K562 (cell line): ENCODE measurements around the gene ADORA2B. TPM values are rescaled to one million over a fixed set of nuclear protein-coding genes. Genes with fewer than 3 reads are reported as not detected.

Experiments
- ATAC-seq: fragments of 200-7000 bp; cut with Tn5 transposase; 3 replicates; pipeline ENCODE4 v1.9.1; 2020; ENCODE audit warnings: moderate library complexity
- BruUV-seq: library from RNA; stranded (reverse); fragments of 400-500 nt; replicated peaks from 2 replicates; lab custom pipeline; 2021; lab: Mats Ljungman, UMichigan
- CTCF ChIA-PET: fragments of 300-600 bp; formaldehyde crosslinking; extraction: SDS; loops from one replicate; lab custom pipeline; 2021; ENCODE audit warnings: low intra/inter-chr PET ratio; lab: Yijun Ruan, JAX
- POLR2A ChIA-PET: fragments of 300-600, 350-650 bp; sonication (Branson Sonifier 250); formaldehyde crosslinking; extraction: SDS; loops from one replicate; lab custom pipeline; 2021; ENCODE audit warnings: antibody characterized with exemption, inconsistent platforms; lab: Yijun Ruan, JAX
- DNase-seq, 4 experiments: peaks; one replicate each; pipeline versions ENCODE4 v3.0.0 to v3.0.0-alpha.2; 2011 to 2018; ENCODE audit warnings: low spot score in 3 of 4, mixed read lengths in 3 of 4; ENCODE audit errors: extremely low read depth in 1 of 4
- FAIRE-seq: peaks from 2 replicates; lab custom pipeline; 2011; peaks lifted over from hg19 to GRCh38; lab: Jason Lieb, UNC
- H2AFZ ChIP-seq: 2 replicates; pipeline ENCODE4 v1.6.0; 2011; ENCODE audit warnings: low read depth, low read length, control low read depth, inconsistent platforms
- H3K27ac ChIP-seq: fragments of 200-600 bp; 3 replicates; pipeline ENCODE4 v1.8.0; 2011; ENCODE audit warnings: low read depth, mild to moderate bottlenecking, control low read depth, inconsistent platforms, low read length, moderate library complexity, mixed read lengths; ENCODE audit errors: extremely low read depth
- H3K27me3 ChIP-seq, 2 experiments: fragments of 300-600 bp in 1 of 2; 2 replicates in 1 of 2; 3 replicates in 1 of 2; pipeline versions ENCODE4 v1.6.0 to v1.8.0; 2011; ENCODE audit warnings: inconsistent platforms in 2 of 2, low read length in 2 of 2, mild to moderate bottlenecking in 1 of 2, mixed read lengths in 1 of 2, moderate library complexity in 1 of 2; ENCODE audit not compliant: control insufficient read depth in 2 of 2, insufficient read depth in 2 of 2
- H3K36me3 ChIP-seq: fragments of 300-600 bp; 3 replicates; pipeline ENCODE4 v1.8.0; 2011; ENCODE audit warnings: mild to moderate bottlenecking, low read length, inconsistent platforms; ENCODE audit not compliant: control insufficient read depth, insufficient read depth
- H3K4me1 ChIP-seq, 2 experiments: fragments of 200-600 bp in 1 of 2; replicated peaks in 1 of 2; 2 replicates in 1 of 2; 3 replicates in 1 of 2; pipeline versions ENCODE4 v1.5.1 to v1.8.0; 2011; ENCODE audit warnings: inconsistent platforms in 2 of 2, low read length in 2 of 2, mild to moderate bottlenecking in 1 of 2, mixed read lengths in 1 of 2, moderate library complexity in 1 of 2; ENCODE audit not compliant: control insufficient read depth in 2 of 2, insufficient read depth in 2 of 2
- H3K4me2 ChIP-seq: 2 replicates; pipeline ENCODE4 v1.6.1; 2011; ENCODE audit warnings: low read length, control low read depth, inconsistent platforms, mixed read lengths; ENCODE audit not compliant: insufficient read depth
- H3K4me3 ChIP-seq: fragments of 200-600 bp; sonication (generic), shearing (Covaris generic); 2 replicates; pipeline ENCODE4 v1.5.1; 2016; ENCODE audit warnings: control low read depth, inconsistent platforms
- H3K79me2 ChIP-seq: fragments of 200-600 bp; 3 replicates; pipeline ENCODE4 v1.8.0; 2011; ENCODE audit warnings: low read length, inconsistent platforms; ENCODE audit not compliant: control insufficient read depth, insufficient read depth
- H3K9ac ChIP-seq, 2 experiments: 2 replicates each; pipeline versions ENCODE4 v1.6.0 to v1.6.1; 2011; ENCODE audit warnings: low read depth in 2 of 2, low read length in 2 of 2, control low read depth in 1 of 2, inconsistent platforms in 1 of 2, mild to moderate bottlenecking in 1 of 2, mixed read lengths in 1 of 2; ENCODE audit not compliant: insufficient read depth in 1 of 2
- H3K9me1 ChIP-seq: one replicate; pipeline ENCODE4 v1.6.0; 2011; ENCODE audit warnings: inconsistent platforms, mild to moderate bottlenecking, low read length, moderate library complexity; ENCODE audit not compliant: control insufficient read depth, insufficient read depth
- H3K9me3 ChIP-seq: replicated peaks from 2 replicates; pipeline ENCODE4 v1.5.1; 2011; ENCODE audit warnings: low read depth, low read length, inconsistent platforms; ENCODE audit not compliant: control insufficient read depth, insufficient read depth
- H4K20me1 ChIP-seq: replicated peaks from 2 replicates; pipeline ENCODE4 v1.6.1; 2011; ENCODE audit warnings: low read length, inconsistent platforms, mixed read lengths; ENCODE audit not compliant: control insufficient read depth, insufficient read depth
- EHMT2 ChIP-seq: fragments of 450-650 bp; IDR thresholded peaks from 2 replicates; pipeline ENCODE4 v1.6.1; 2018; ENCODE audit warnings: antibody characterized with exemption
- ETV6 ChIP-seq, 3 experiments: fragments of 150-350 bp in 1 of 3; sonication (generic) in 1 of 3; formaldehyde crosslinking in 1 of 3; IDR thresholded peaks; 2 replicates each; pipeline versions ENCODE4 v1.6.1 to v1.8.0; 2014 to 2022; ENCODE audit warnings: borderline replicate concordance in 2 of 3, low read depth in 2 of 3, antibody characterized with exemption in 1 of 3, low read length in 1 of 3, mild to moderate bottlenecking in 1 of 3, missing genetic modification reagents in 1 of 3
- FOS ChIP-seq: IDR thresholded peaks from 3 replicates; pipeline ENCODE4 v1.6.1; 2011; ENCODE audit not compliant: insufficient read length; ENCODE audit errors: extremely low read depth
- HEY1 ChIP-seq: fragments of 250-450 bp; sonication (Bioruptor Pico); IDR thresholded peaks from 2 replicates; pipeline ENCODE4 v1.5.0; 2020; ENCODE audit warnings: mild to moderate bottlenecking, moderate library complexity, borderline replicate concordance
- ILF3 ChIP-seq: fragments of 450-650 bp; IDR thresholded peaks from 2 replicates; pipeline ENCODE4 v1.6.1; 2018; ENCODE audit warnings: antibody characterized with exemption, mild to moderate bottlenecking, moderate library complexity, borderline replicate concordance
- JUND ChIP-seq, 2 experiments: IDR thresholded peaks; 2 replicates in 1 of 2; 3 replicates in 1 of 2; pipeline ENCODE4 v1.6.1; 2011; ENCODE audit warnings: borderline replicate concordance in 2 of 2, low read depth in 2 of 2, low read length in 2 of 2, improper control_type of control experiment in 1 of 2, missing biosample characterization in 1 of 2, missing genetic modification characterization in 1 of 2, missing genetic modification reagents in 1 of 2
- MXI1 ChIP-seq: IDR thresholded peaks from 2 replicates; pipeline ENCODE4 v1.6.1; 2011; ENCODE audit warnings: low read depth, mild to moderate bottlenecking, improper control_type of control experiment, low read length
- NBN ChIP-seq: fragments of 450-650 bp; IDR thresholded peaks from 2 replicates; pipeline ENCODE4 v1.6.1; 2016; ENCODE audit warnings: low read depth, mild to moderate bottlenecking
- POLR2AphosphoS5 ChIP-seq: IDR thresholded peaks from 2 replicates; pipeline ENCODE4 v1.6.1; 2011; ENCODE audit warnings: mild to moderate bottlenecking, low read depth, low read length, moderate library complexity; ENCODE audit not compliant: control insufficient read depth, insufficient read depth
- RBM22 ChIP-seq: fragments of 200-400 bp; formaldehyde crosslinking; IDR thresholded peaks from 2 replicates; pipeline ENCODE4 v1.6.1; 2018; ENCODE audit warnings: low read length, low read depth; ENCODE audit not compliant: poor library complexity, severe bottlenecking
- RFX5 ChIP-seq: IDR thresholded peaks from 2 replicates; pipeline ENCODE4 v1.6.1; 2011; ENCODE audit warnings: low read depth, mild to moderate bottlenecking, improper control_type of control experiment, low read length
- SREBF1 ChIP-seq: fragments of 150-350 bp; IDR thresholded peaks from 2 replicates; pipeline ENCODE4 v1.6.1; 2014; ENCODE audit warnings: antibody characterized with exemption, low read depth, low read length, borderline replicate concordance
- SRSF7 ChIP-seq: fragments of 200-400 bp; formaldehyde crosslinking; optimal IDR thresholded peaks from 2 replicates; pipeline ENCODE3; 2017; ENCODE audit warnings: mild to moderate bottlenecking, low read depth, low read length
- TRIM28 ChIP-seq: fragments of 450-650 bp; IDR thresholded peaks from 2 replicates; pipeline ENCODE4 v1.6.1; 2017
- ZNF212 ChIP-seq: fragments of 450-650 bp; formaldehyde crosslinking; IDR thresholded peaks from 2 replicates; pipeline ENCODE4 v1.4.0; 2020; ENCODE audit warnings: mild to moderate bottlenecking
- ZNF764 ChIP-seq: fragments of 250-450 bp; sonication (Bioruptor Pico); IDR thresholded peaks from 2 replicates; pipeline ENCODE4 v1.4.0; 2020; ENCODE audit warnings: low read depth, mild to moderate bottlenecking, moderate library complexity
- WGBS: fragments of 100-300 bp; shearing (Covaris generic); methylation state at CpG from one replicate; pipeline ENCODE4 v1.1.6; 2016; ENCODE audit warnings: low coverage, mixed read lengths; ENCODE audit not compliant: insufficient coverage; ENCODE audit errors: missing lambda C conversion rate; 5-methylcytosine and 5-hydroxymethylcytosine counted together
- in situ Hi-C: fragments of 300-500 bp; cut with MboI; formaldehyde crosslinking; loops from 4 replicates; pipeline ENCODE4 v1.15.0; 2018; ENCODE audit warnings: inconsistent platforms, mixed read lengths
- intact Hi-C: fragments of 100-400 bp; cut with micrococcal nuclease; formaldehyde crosslinking; loops from 2 replicates; pipeline ENCODE4 v1.14.2; 2022
- polyA plus RNA-seq, 8 experiments: library from polyadenylated mRNA; depleted of rRNA in 4 of 8; stranded (reverse) in 5 of 8; unstranded in 3 of 8; fragments of >200 nt; fragmentation: Nextera tagmentation in 2 of 8; fragmentation: Illumina TruSeq in 1 of 8; extraction: Ambion mirVana in 2 of 8; extraction: Trizol in 1 of 8; gene quantifications; 2 replicates each; pipeline versions ENCODE4 v1.2.1 to v1.2.3, GENCODE V29; 2011 to 2014; ENCODE audit warnings: inconsistent platforms in 1 of 8, missing spikeins in 1 of 8
- total RNA-seq, 7 experiments: library from RNA; depleted of rRNA in 6 of 7; stranded (reverse); fragments of >200 nt in 6 of 7; fragmentation: Illumina TruSeq in 2 of 7; extraction: Trizol in 2 of 7; gene quantifications; 2 replicates each; pipeline versions ENCODE4 v1.2.1 to v1.2.3, GENCODE V29; 2011 to 2021; ENCODE audit warnings: low replicate concordance in 1 of 7
- TF ChIP-seq, protein P1 (sequence below): fragments of 200-400 bp; formaldehyde crosslinking; IDR thresholded peaks from 2 replicates; pipeline ENCODE4 v1.6.1; 2017; ENCODE audit warnings: mild to moderate bottlenecking, low read depth, low read length, moderate library complexity
- TF ChIP-seq, protein P2 (sequence below): IDR thresholded peaks from 2 replicates; pipeline ENCODE4 v1.6.1; 2014; ENCODE audit warnings: antibody characterized with exemption

Gene ADORA2B
- total and polyA plus RNA-seq, 9 of the 15 experiments (the other 6 are each of a cell fraction or from before 2014, with no cell fraction given) = 6.4 to 16.6 (median 10.5) TPM

- TF ChIP-seq, protein P1, sequence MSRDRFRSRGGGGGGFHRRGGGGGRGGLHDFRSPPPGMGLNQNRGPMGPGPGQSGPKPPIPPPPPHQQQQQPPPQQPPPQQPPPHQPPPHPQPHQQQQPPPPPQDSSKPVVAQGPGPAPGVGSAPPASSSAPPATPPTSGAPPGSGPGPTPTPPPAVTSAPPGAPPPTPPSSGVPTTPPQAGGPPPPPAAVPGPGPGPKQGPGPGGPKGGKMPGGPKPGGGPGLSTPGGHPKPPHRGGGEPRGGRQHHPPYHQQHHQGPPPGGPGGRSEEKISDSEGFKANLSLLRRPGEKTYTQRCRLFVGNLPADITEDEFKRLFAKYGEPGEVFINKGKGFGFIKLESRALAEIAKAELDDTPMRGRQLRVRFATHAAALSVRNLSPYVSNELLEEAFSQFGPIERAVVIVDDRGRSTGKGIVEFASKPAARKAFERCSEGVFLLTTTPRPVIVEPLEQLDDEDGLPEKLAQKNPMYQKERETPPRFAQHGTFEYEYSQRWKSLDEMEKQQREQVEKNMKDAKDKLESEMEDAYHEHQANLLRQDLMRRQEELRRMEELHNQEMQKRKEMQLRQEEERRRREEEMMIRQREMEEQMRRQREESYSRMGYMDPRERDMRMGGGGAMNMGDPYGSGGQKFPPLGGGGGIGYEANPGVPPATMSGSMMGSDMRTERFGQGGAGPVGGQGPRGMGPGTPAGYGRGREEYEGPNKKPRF = no peak
- TF ChIP-seq POLR2AphosphoS5 = no peak
- TF ChIP-seq EHMT2 = no peak
These were observed 32.4 kb upstream of the ADORA2B start (continued) for GRCh38 chr17:15912416-15912955.

GRCh38 chr17:15913826-15914225 is 31.1 kb upstream of the ADORA2B start:
- POLR2A ChIA-PET = interaction anchor here (0.6 to 1.4 kb wide), 2 partner anchors 31 to 1590 kb away, joined by 3 to 4 read pairs; partner anchors contain the start of gene ADORA2B
- no peak overlapping the region for H3K9ac ChIP-seq
- ATAC-seq = no peak
- no peak for TF ChIP-seq NBN
- TF ChIP-seq ZNF764 (CRISPR knock-in tag) = no peak
- TF ChIP-seq TRIM28 = no peak
- TF ChIP-seq SREBF1 = no peak
- no peak for TF ChIP-seq SRSF7
- TF ChIP-seq RFX5 = no peak
- TF ChIP-seq HEY1 = no peak
- TF ChIP-seq ILF3 = no peak
- TF ChIP-seq ETV6 (IDR thresholded peaks at IDR 0.05; ENCODE audit: borderline replicate concordance in 1 of 2, low read depth in 2 of 2, low read length in 1 of 2) = no peak
- no peak for TF ChIP-seq ETV6 (CRISPR knock-in tag; IDR thresholded peaks at IDR 0.05; ENCODE audit: borderline replicate concordance)
- TF ChIP-seq JUND (IDR thresholded peaks at IDR 0.05; ENCODE audit: borderline replicate concordance, low read depth, low read length) = no peak
- TF ChIP-seq JUND (tag; IDR thresholded peaks at IDR 0.05; ENCODE audit: borderline replicate concordance, low read depth, low read length) = no peak
- TF ChIP-seq MXI1 = no peak
- TF ChIP-seq ZNF212 (CRISPR knock-in tag) = no peak
- no peak for TF ChIP-seq RBM22
- TF ChIP-seq FOS = no peak
- TF ChIP-seq, protein P2, sequence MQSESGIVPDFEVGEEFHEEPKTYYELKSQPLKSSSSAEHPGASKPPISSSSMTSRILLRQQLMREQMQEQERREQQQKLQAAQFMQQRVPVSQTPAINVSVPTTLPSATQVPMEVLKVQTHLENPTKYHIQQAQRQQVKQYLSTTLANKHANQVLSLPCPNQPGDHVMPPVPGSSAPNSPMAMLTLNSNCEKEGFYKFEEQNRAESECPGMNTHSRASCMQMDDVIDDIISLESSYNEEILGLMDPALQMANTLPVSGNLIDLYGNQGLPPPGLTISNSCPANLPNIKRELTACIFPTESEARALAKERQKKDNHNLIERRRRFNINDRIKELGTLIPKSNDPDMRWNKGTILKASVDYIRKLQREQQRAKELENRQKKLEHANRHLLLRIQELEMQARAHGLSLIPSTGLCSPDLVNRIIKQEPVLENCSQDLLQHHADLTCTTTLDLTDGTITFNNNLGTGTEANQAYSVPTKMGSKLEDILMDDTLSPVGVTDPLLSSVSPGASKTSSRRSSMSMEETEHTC = no peak

More at GRCh38 chr17:15913826-15914225, 31.1 kb upstream of the ADORA2B start:
- Histone ChIP-seq H3K4me3 (no peak overlapping the region), H3K27ac (no peak overlapping the region), H3K9me1 (no peaks in the 10 kb centered on the region), H2AFZ (no peak overlapping the region), H3K36me3 (no peaks in the 10 kb centered on the region), H3K4me2 (no peak overlapping the region), H3K79me2 (no peaks in the 10 kb centered on the region), H3K9me3 (no peaks in the 10 kb centered on the region), H3K4me1 (peaks cover 4 to 16% of the 10 kb centered on the region in 2 experiments; a peak in 3 of 5 replicates), H3K27me3 (no peaks in the 10 kb centered on the region), H4K20me1 (no peaks in the 10 kb centered on the region)
- CTCF ChIA-PET = interaction anchor here (0.6 kb wide), 1 partner anchor 77 kb away, joined by 3 read pairs; no protein-coding TSS in a partner anchor
- in situ Hi-C loops = no loop called here
- no TSS peak for BruUV-seq
- 32% methylated on average over 3 of the region's 3 CpGs for WGBS
- intact Hi-C loops = no loop called here
- no peak for DNase-seq
- FAIRE-seq = no peak
